H9 (cell line): ENCODE results near the gene KRTAP9-3. TPM values are rescaled to one million over a fixed set of nuclear protein-coding genes. Genes with fewer than 3 reads are reported as not detected.
"Not testable (repeated sequence)": the region's sequence is repeated elsewhere in the genome, so short reads cannot be mapped to it uniquely, and the experiment has no call there.

Source experiments
- DNase-seq: peaks from one replicate; pipeline ENCODE4 v3.0.0-alpha.2; 2017
- H2AFZ ChIP-seq: one replicate; pipeline ENCODE4 v1.6.1; 2013; ENCODE audit warnings: mild to moderate bottlenecking, low read length, control low read depth, moderate library complexity
- H2AK5ac ChIP-seq: 2 replicates; pipeline ENCODE4 v1.6.1; 2013; ENCODE audit warnings: low read length, control low read depth, mixed read lengths; ENCODE audit not compliant: insufficient read length
- H2BK120ac ChIP-seq: one replicate; pipeline ENCODE4 v1.6.1; 2013; ENCODE audit warnings: low read depth, mild to moderate bottlenecking, low read length, control low read depth, inconsistent platforms; ENCODE audit not compliant: poor library complexity, severe bottlenecking
- H2BK12ac ChIP-seq: 2 replicates; pipeline ENCODE4 v1.6.1; 2013; ENCODE audit warnings: low read length, control low read depth, mixed read lengths, low read depth; ENCODE audit not compliant: insufficient read length
- H2BK15ac ChIP-seq: 2 replicates; pipeline ENCODE4 v1.6.1; 2013; ENCODE audit warnings: low read depth, low read length, control low read depth
- H2BK20ac ChIP-seq: one replicate; pipeline ENCODE4 v1.6.1; 2013; ENCODE audit warnings: low read depth, mild to moderate bottlenecking, low read length, control low read depth, inconsistent platforms; ENCODE audit not compliant: poor library complexity, severe bottlenecking
- H2BK5ac ChIP-seq: 2 replicates; pipeline ENCODE4 v1.6.1; 2013; ENCODE audit warnings: low read length, control low read depth, mixed read lengths; ENCODE audit not compliant: insufficient read length
- H3K14ac ChIP-seq: 2 replicates; pipeline ENCODE4 v1.6.1; 2013; ENCODE audit warnings: low read length, control low read depth; ENCODE audit not compliant: insufficient read depth
- H3K18ac ChIP-seq: 2 replicates; pipeline ENCODE4 v1.6.1; 2013; ENCODE audit warnings: low read depth, mild to moderate bottlenecking, mixed read lengths, low read length, control low read depth; ENCODE audit not compliant: insufficient read length
- H3K23ac ChIP-seq: 2 replicates; pipeline ENCODE4 v1.6.1; 2013; ENCODE audit warnings: low read length, control low read depth, mixed read lengths, low read depth; ENCODE audit not compliant: insufficient read length
- H3K23me2 ChIP-seq: 2 replicates; pipeline ENCODE4 v1.6.1; 2013; ENCODE audit warnings: low read depth, mild to moderate bottlenecking, mixed read lengths, low read length, control low read depth; ENCODE audit not compliant: insufficient read length, poor library complexity, severe bottlenecking
- H3K27ac ChIP-seq: 2 replicates; pipeline ENCODE4 v1.5.1; 2013; ENCODE audit warnings: low read length, control low read depth, mixed read lengths, low read depth; ENCODE audit not compliant: insufficient read length
- H3K27me3 ChIP-seq: 2 replicates; pipeline ENCODE4 v1.6.1; 2013; ENCODE audit warnings: low read length, control low read depth, inconsistent platforms; ENCODE audit not compliant: insufficient read depth
- H3K4ac ChIP-seq: 2 replicates; pipeline ENCODE4 v1.6.1; 2013; ENCODE audit warnings: low read depth, mild to moderate bottlenecking, control low read depth, inconsistent platforms, low read length, moderate library complexity
- H3K4me1 ChIP-seq: 2 replicates; pipeline ENCODE4 v1.6.1; 2013; ENCODE audit warnings: low read length, control low read depth, inconsistent platforms; ENCODE audit not compliant: insufficient read depth
- H3K4me2 ChIP-seq: 2 replicates; pipeline ENCODE4 v1.6.1; 2013; ENCODE audit warnings: low read length, control low read depth, mixed read lengths; ENCODE audit not compliant: insufficient read length, insufficient read depth
- H3K56ac ChIP-seq: 2 replicates; pipeline ENCODE4 v1.6.1; 2013; ENCODE audit warnings: low read depth, mild to moderate bottlenecking, mixed read lengths, low read length, control low read depth; ENCODE audit not compliant: insufficient read length
- H3K79me1 ChIP-seq: 2 replicates; pipeline ENCODE4 v1.6.1; 2013; ENCODE audit warnings: low read depth, mild to moderate bottlenecking, moderate library complexity, low read length, control low read depth, inconsistent platforms; ENCODE audit not compliant: insufficient read depth, poor library complexity, severe bottlenecking
- H3K79me2 ChIP-seq: 2 replicates; pipeline ENCODE4 v1.6.1; 2013; ENCODE audit warnings: low read length, control low read depth, inconsistent platforms; ENCODE audit not compliant: insufficient read depth
- H3K9ac ChIP-seq: 2 replicates; pipeline ENCODE4 v1.6.1; 2013; ENCODE audit warnings: low read length, control low read depth, mixed read lengths; ENCODE audit not compliant: insufficient read length; ENCODE audit errors: extremely low read depth
- H3K9me3 ChIP-seq: one replicate; pipeline ENCODE4 v1.6.1; 2013; ENCODE audit warnings: low read depth, low read length, inconsistent platforms; ENCODE audit not compliant: control insufficient read depth
- H3T11ph ChIP-seq: one replicate; pipeline ENCODE4 v1.6.1; 2013; ENCODE audit warnings: mild to moderate bottlenecking, low read length, control low read depth, inconsistent platforms
- H4K20me1 ChIP-seq: one replicate; pipeline ENCODE4 v1.6.1; 2013; ENCODE audit not compliant: control insufficient read depth, insufficient read length, insufficient read depth
- H4K5ac ChIP-seq: 2 replicates; pipeline ENCODE4 v1.6.1; 2013; ENCODE audit warnings: low read depth, mild to moderate bottlenecking, mixed read lengths, low read length, control low read depth; ENCODE audit not compliant: insufficient read length
- H4K8ac ChIP-seq: replicated peaks from 2 replicates; pipeline ENCODE4 v1.6.1; 2013; ENCODE audit warnings: low read length, control low read depth, mixed read lengths, low read depth; ENCODE audit not compliant: insufficient read length
- H4K91ac ChIP-seq: 2 replicates; pipeline ENCODE4 v1.6.1; 2013; ENCODE audit warnings: low read depth, mild to moderate bottlenecking, moderate library complexity, mixed read lengths, low read length, control low read depth; ENCODE audit not compliant: insufficient read length
- H3K27ac Mint-ChIP-seq, 3 experiments: 2 replicates in 2 of 3; 3 replicates in 1 of 3; pipeline ENCODE4 v1.8.0; 2020 to 2021; ENCODE audit warnings: mixed read lengths in 3 of 3, mild to moderate bottlenecking in 1 of 3, moderate library complexity in 1 of 3
- H3K27me3 Mint-ChIP-seq: 2 replicates; pipeline ENCODE4 v1.8.0; 2021; ENCODE audit warnings: low read depth, mild to moderate bottlenecking, moderate library complexity, mixed read lengths
- H3K36me3 Mint-ChIP-seq, 3 experiments: 2 replicates in 2 of 3; 3 replicates in 1 of 3; pipeline ENCODE4 v1.8.0; 2020 to 2021; ENCODE audit warnings: low read depth in 3 of 3, mixed read lengths in 3 of 3; ENCODE audit not compliant: insufficient read depth in 1 of 3
- H3K4me1 Mint-ChIP-seq, 2 experiments: 2 replicates each; pipeline ENCODE4 v1.8.0; 2020; ENCODE audit warnings: mixed read lengths in 2 of 2
- H3K4me3 Mint-ChIP-seq, 2 experiments: 2 replicates in 1 of 2; 3 replicates in 1 of 2; pipeline ENCODE4 v1.8.0; 2020 to 2021; ENCODE audit warnings: mild to moderate bottlenecking in 2 of 2, mixed read lengths in 2 of 2, moderate library complexity in 1 of 2
- H3K9me3 Mint-ChIP-seq, 2 experiments: 2 replicates in 1 of 2; 3 replicates in 1 of 2; pipeline ENCODE4 v1.8.0; 2020; ENCODE audit warnings: mild to moderate bottlenecking in 2 of 2, mixed read lengths in 2 of 2, moderate library complexity in 1 of 2
- WGBS: extraction: QIAGEN DNeasy Blood & Tissue Kit; methylation state at CpG from one replicate; pipeline ENCODE4 v1.1.7; 2013; ENCODE audit warnings: missing lambda C conversion rate, low lambda C conversion rate, mixed read lengths; ENCODE audit not compliant: insufficient read length; ENCODE audit errors: extremely low coverage; 5-methylcytosine and 5-hydroxymethylcytosine counted together
- total RNA-seq: library from RNA; stranded (reverse); gene quantifications from 2 replicates; pipeline ENCODE4 v1.2.1, GENCODE V29; 2021
- TF ChIP-seq, protein P1 (sequence below): fragments of 200-600 bp; sonication (generic); conservative IDR thresholded peaks from 3 replicates; pipeline ENCODE4 v1.8.0; 2021; ENCODE audit warnings: antibody characterized with exemption, mild to moderate bottlenecking

The KRTAP9-3 gene
- total RNA-seq, 1 experiment from 2014 or later: not detected

DNA sequence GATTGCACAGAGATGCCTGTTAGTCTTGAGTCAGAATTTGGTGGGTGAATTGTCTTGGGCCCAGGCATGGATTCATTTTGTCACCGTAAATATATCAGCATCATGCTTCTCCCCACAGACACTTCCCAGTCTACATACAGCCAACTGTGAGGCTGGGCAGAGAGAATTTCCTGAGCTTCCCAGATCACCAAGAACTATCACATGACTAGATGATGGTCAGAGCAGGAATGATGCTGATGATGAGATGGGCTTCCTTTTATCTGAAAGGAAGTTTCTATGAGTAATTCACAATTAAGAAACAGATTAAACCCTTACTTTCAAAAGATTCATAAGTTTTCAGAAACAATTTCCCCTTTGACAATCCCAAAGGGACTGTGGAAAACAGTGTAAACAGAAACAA, 22.6 kb downstream of the KRTAP9-3 start:
- no peak overlapping the region for H2BK12ac ChIP-seq
- H3K23me2 ChIP-seq: no peaks in the 10 kb centered on the region
- no peak overlapping the region for H3K4ac ChIP-seq
- no peak overlapping the region for H4K5ac ChIP-seq
- H2BK120ac ChIP-seq: no peak overlapping the region
- H2AK5ac ChIP-seq: no peak overlapping the region
- TF ChIP-seq, protein P1, sequence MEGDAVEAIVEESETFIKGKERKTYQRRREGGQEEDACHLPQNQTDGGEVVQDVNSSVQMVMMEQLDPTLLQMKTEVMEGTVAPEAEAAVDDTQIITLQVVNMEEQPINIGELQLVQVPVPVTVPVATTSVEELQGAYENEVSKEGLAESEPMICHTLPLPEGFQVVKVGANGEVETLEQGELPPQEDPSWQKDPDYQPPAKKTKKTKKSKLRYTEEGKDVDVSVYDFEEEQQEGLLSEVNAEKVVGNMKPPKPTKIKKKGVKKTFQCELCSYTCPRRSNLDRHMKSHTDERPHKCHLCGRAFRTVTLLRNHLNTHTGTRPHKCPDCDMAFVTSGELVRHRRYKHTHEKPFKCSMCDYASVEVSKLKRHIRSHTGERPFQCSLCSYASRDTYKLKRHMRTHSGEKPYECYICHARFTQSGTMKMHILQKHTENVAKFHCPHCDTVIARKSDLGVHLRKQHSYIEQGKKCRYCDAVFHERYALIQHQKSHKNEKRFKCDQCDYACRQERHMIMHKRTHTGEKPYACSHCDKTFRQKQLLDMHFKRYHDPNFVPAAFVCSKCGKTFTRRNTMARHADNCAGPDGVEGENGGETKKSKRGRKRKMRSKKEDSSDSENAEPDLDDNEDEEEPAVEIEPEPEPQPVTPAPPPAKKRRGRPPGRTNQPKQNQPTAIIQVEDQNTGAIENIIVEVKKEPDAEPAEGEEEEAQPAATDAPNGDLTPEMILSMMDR: no peak
- no peak for DNase-seq
- no peaks in the 10 kb centered on the region; a peak in 1 of 5 replicates for H3K9me3 Mint-ChIP-seq
- no peak overlapping the region for H2BK15ac ChIP-seq
- H3K56ac ChIP-seq: no peak overlapping the region
- H2AFZ ChIP-seq: no peak overlapping the region
- H2BK5ac ChIP-seq: no peak overlapping the region
- no CpG with 5 or more reads among the region's 1 CpG for WGBS
- no peak overlapping the region for H3K4me2 ChIP-seq
- no peak overlapping the region for H3T11ph ChIP-seq
- H4K91ac ChIP-seq: no peak overlapping the region
- no peak overlapping the region for H4K8ac ChIP-seq
- no peak overlapping the region for H3K9ac ChIP-seq
- H3K14ac ChIP-seq: no peak overlapping the region
- H3K4me3 Mint-ChIP-seq: no peak overlapping the region
- H3K79me1 ChIP-seq: no peaks in the 10 kb centered on the region
- H3K9me3 ChIP-seq: no peaks in the 10 kb centered on the region
- H3K4me1 Mint-ChIP-seq: peaks cover 10 to 13% of the 10 kb centered on the region in 2 experiments
- no peak overlapping the region for H3K23ac ChIP-seq
- H4K20me1 ChIP-seq: no peaks in the 10 kb centered on the region
- no peaks in the 10 kb centered on the region for H3K27me3 ChIP-seq
- no peak overlapping the region for H3K18ac ChIP-seq
- no peak overlapping the region for H3K27ac Mint-ChIP-seq
- H3K27me3 Mint-ChIP-seq: peaks cover 16% of the 10 kb centered on the region
- no peak overlapping the region for H3K27ac ChIP-seq
- H3K36me3 Mint-ChIP-seq: no peaks in the 10 kb centered on the region
- H3K79me2 ChIP-seq: no peaks in the 10 kb centered on the region
- no peak overlapping the region for H2BK20ac ChIP-seq
- no peaks in the 10 kb centered on the region for H3K4me1 ChIP-seq

DNA sequence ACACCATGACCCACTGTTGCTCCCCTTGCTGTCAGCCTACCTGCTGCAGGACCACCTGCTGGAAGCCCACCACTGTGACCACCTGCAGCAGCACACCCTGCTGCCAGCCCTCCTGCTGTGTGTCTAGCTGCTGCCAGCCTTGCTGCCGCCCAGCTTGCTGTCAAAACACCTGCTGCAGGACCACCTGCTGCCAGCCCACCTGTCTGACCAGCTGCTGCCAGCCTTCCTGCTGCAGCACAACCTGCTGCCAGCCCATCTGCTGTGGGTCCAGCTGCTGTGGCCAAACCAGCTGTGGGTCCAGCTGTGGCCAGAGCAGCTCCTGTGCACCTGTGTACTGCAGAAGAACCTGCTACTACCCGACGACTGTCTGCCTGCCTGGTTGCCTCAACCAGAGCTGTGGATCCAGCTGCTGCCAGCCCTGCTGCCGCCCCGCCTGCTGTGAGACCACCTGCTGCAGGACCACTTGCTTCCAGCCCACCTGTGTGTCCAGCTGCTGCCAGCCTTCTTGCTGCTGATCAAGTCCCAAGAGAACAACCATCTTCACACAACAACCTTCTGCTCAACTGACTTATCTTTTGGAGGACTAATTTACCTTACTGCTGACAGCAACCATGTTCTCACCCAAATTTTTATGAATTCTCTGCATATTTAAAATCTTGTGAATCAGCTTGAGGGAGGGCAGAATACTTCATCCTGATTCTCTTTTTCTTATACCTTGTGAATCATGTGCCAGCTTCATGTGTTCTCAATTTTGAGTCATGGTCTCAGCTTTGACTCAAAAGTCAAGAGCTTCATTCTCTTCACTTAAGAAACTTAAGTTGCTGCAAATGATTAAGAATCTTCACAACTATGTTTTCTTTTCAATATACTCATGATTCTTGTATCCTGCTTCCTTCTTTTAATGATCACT, 23.4 kb downstream of the KRTAP9-3 start, which contains the start of gene KRTAP9-9:
TSS of gene KRTAP9-9 (plus strand) at position 4 of the 910 bp plus-strand sequence.
- H2BK120ac ChIP-seq, H3K9me3 ChIP-seq, H3K36me3 Mint-ChIP-seq, H3K18ac ChIP-seq, H3K27ac Mint-ChIP-seq, H3K9me3 Mint-ChIP-seq, H2BK15ac ChIP-seq, H3K23me2 ChIP-seq, H3K4me1 ChIP-seq, H2BK5ac ChIP-seq, H3K14ac ChIP-seq, H3T11ph ChIP-seq, H3K4me2 ChIP-seq, H3K4me1 Mint-ChIP-seq, H4K20me1 ChIP-seq, H3K27me3 ChIP-seq, H4K91ac ChIP-seq, H4K8ac ChIP-seq, H2AFZ ChIP-seq, H3K79me1 ChIP-seq, DNase-seq, H3K23ac ChIP-seq, H2AK5ac ChIP-seq, H3K56ac ChIP-seq, H2BK12ac ChIP-seq, H3K4ac ChIP-seq, H3K9ac ChIP-seq, H4K5ac ChIP-seq, H3K27ac ChIP-seq, H2BK20ac ChIP-seq, H3K79me2 ChIP-seq, H3K4me3 Mint-ChIP-seq: not testable (repeated sequence)
- H3K27me3 Mint-ChIP-seq: peaks cover 16% of the 10 kb centered on the region
- no CpG with 5 or more reads among the region's 5 CpGs for WGBS
